Small intestine (tissue), 7 donors: ENCODE data around the gene VPS37B. TPM values are rescaled to one million over a fixed set of nuclear protein-coding genes. Genes with fewer than 3 reads are reported as not detected.
A peak's percentile ranks its signal among the peaks of the same experiment; 100 is the strongest.
"Not testable (repeated sequence)": the region's sequence is repeated elsewhere in the genome, so short reads cannot be mapped to it uniquely, and the experiment has no call there.

Experiments
- DNase-seq, 2 donors: peaks; one replicate each; pipeline versions ENCODE4 v3.0.0 to v3.0.0-alpha.2; 2013
- FAIRE-seq: peaks from 2 replicates; lab custom pipeline; 2012; peaks lifted over from hg19 to GRCh38; lab: Jason Lieb, UNC
- H3K27ac ChIP-seq, 3 donors: one replicate each; pipeline ENCODE4 v1.5.1; 2013; ENCODE audit warnings: low read length in 2 of 3, mild to moderate bottlenecking in 2 of 3, control low read depth in 1 of 3, inconsistent platforms in 1 of 3, low read depth in 1 of 3, moderate library complexity in 1 of 3
- H3K27me3 ChIP-seq, 3 donors: one replicate each; pipeline ENCODE4 v1.6.1; 2013; ENCODE audit warnings: low read length in 3 of 3, inconsistent platforms in 1 of 3; ENCODE audit not compliant: control insufficient read depth in 3 of 3, insufficient read depth in 3 of 3
- H3K36me3 ChIP-seq, 3 donors: one replicate each; pipeline ENCODE4 v1.6.1; 2013; ENCODE audit warnings: low read length in 3 of 3, inconsistent platforms in 1 of 3, low read depth in 1 of 3, mild to moderate bottlenecking in 1 of 3, moderate library complexity in 1 of 3; ENCODE audit not compliant: control insufficient read depth in 3 of 3, insufficient read depth in 2 of 3
- H3K4me1 ChIP-seq, 3 donors: one replicate each; pipeline ENCODE4 v1.6.1; 2013; ENCODE audit warnings: low read length in 2 of 3, inconsistent platforms in 1 of 3, low read depth in 1 of 3, mild to moderate bottlenecking in 1 of 3, moderate library complexity in 1 of 3; ENCODE audit not compliant: control insufficient read depth in 3 of 3, insufficient read depth in 2 of 3
- H3K4me3 ChIP-seq, 3 donors: one replicate each; pipeline ENCODE4 v1.5.1; 2013; ENCODE audit warnings: low read length in 3 of 3, control low read depth in 1 of 3, inconsistent platforms in 1 of 3, low read depth in 1 of 3, mild to moderate bottlenecking in 1 of 3, moderate library complexity in 1 of 3
- H3K9me3 ChIP-seq, 2 donors: one replicate each; pipeline ENCODE4 v1.6.1; 2013; ENCODE audit warnings: low read depth in 1 of 2, low read length in 1 of 2; ENCODE audit not compliant: control insufficient read depth in 2 of 2, insufficient read depth in 1 of 2
- WGBS, 3 donors: extraction: QIAGEN DNeasy Blood & Tissue Kit; methylation state at CpG; one replicate each; pipeline ENCODE4 v1.1.7; 2013; 5-methylcytosine and 5-hydroxymethylcytosine counted together
- polyA plus RNA-seq, 4 donors: library from polyadenylated mRNA; stranded (reverse) in 3 of 4; unstranded in 1 of 4; fragments of 200-250 nt in 3 of 4; fragments of 120-200 nt in 1 of 4; gene quantifications; one replicate each; pipeline versions ENCODE4 v1.2.1 to v1.2.3, GENCODE V29; 2013
- donor health status: healthy with polysubstance abuse.
- donor health status: control.
- donor health status: control.
- donor health status: Bipolar disorder and iron deficiency.
- donor health status: healthy.

The VPS37B gene
- polyA plus RNA-seq, 4 donors = 22.8 to 31.4 (median 25.1) TPM

GRCh38 chr12:122902854-122903692 is 7.1 kb upstream of the VPS37B start:
- H3K27ac ChIP-seq = peak overlapping the region; percentile 24 to 61 (median 60)
- DNase-seq (peak; percentile 71 to 84), FAIRE-seq (no peak)
- no peaks in the 10 kb centered on the region for H3K27me3 ChIP-seq
- no peak overlapping the region for H3K4me3 ChIP-seq
- peaks cover 0 to 8% (median 2%) of the 10 kb centered on the region in 3 donors for H3K4me1 ChIP-seq
- H3K36me3 ChIP-seq = no peaks in the 10 kb centered on the region
- no peaks in the 10 kb centered on the region for H3K9me3 ChIP-seq
- WGBS, 3 donors = 25 to 41% (median 36%) methylated on average over 10 of the region's 10 CpGs

- Histone ChIP-seq H3K27ac (peak overlapping the region in 1 of 3 donors; percentile 44), H3K36me3 (no peaks in the 10 kb centered on the region), H3K9me3 (peaks cover 0 to 2% of the 10 kb centered on the region in 2 donors), H3K4me3 (no peak overlapping the region), H3K27me3 (no peaks in the 10 kb centered on the region), H3K4me1 (peaks cover 0 to 11% (median 2%) of the 10 kb centered on the region in 3 donors)
- WGBS, 3 donors = 85 to 92% (median 90%) methylated on average over 6 of the region's 6 CpGs
- FAIRE-seq (no peak), DNase-seq (no peak)
These were observed 4.0 kb upstream of the VPS37B start for GRCh38 chr12:122899887-122900286.

- H3K4me3 ChIP-seq = no peak overlapping the region
- WGBS, 3 donors = 91 to 95% (median 93%) methylated on average over 7 of the region's 7 CpGs
- H3K36me3 ChIP-seq = peaks cover 0 to 6% (median 0%) of the 10 kb centered on the region in 3 donors
- peaks cover 4 to 33% (median 15%) of the 10 kb centered on the region in 3 donors for H3K4me1 ChIP-seq
- no peaks in the 10 kb centered on the region for H3K27me3 ChIP-seq
- DNase-seq = no peak
- H3K9me3 ChIP-seq = peaks cover 0 to 2% of the 10 kb centered on the region in 2 donors
- FAIRE-seq = no peak
- H3K27ac ChIP-seq = peak overlapping the region in 1 of 3 donors; percentile 97
These were observed 738 bp upstream of the VPS37B start for GRCh38 chr12:122896662-122897061.

GRCh38 chr12:122895320-122895703 is 612 bp downstream of the VPS37B start:
- peaks cover 0 to 2% of the 10 kb centered on the region in 2 donors for H3K9me3 ChIP-seq
- H3K27me3 ChIP-seq = no peaks in the 10 kb centered on the region
- peaks cover 0 to 6% (median 0%) of the 10 kb centered on the region in 3 donors for H3K36me3 ChIP-seq
- peak overlapping the region; percentile 74 to 97 (median 89) for H3K27ac ChIP-seq
- peaks cover 4 to 40% (median 28%) of the 10 kb centered on the region in 3 donors for H3K4me1 ChIP-seq
- peak overlapping the region; percentile 92 to 96 (median 95) for H3K4me3 ChIP-seq
- 5 to 15% (median 8%) methylated on average over 9 of the region's 9 CpGs for WGBS, 3 donors
- DNase-seq = peak in 1 of 2 donors; percentile 63
- FAIRE-seq = no peak

GRCh38 chr12:122894193-122895121 is 1.5 kb downstream of the VPS37B start:
- Histone ChIP-seq H3K36me3 (peaks cover 0 to 9% (median 0%) of the 10 kb centered on the region in 3 donors), H3K27me3 (no peaks in the 10 kb centered on the region), H3K4me3 (peak overlapping the region; percentile 92 to 96 (median 95)), H3K27ac (peak overlapping the region; percentile 74 to 97 (median 89)), H3K4me1 (peaks cover 4 to 43% (median 28%) of the 10 kb centered on the region in 3 donors), H3K9me3 (peaks cover 0 to 2% of the 10 kb centered on the region in 2 donors)
- 17 to 35% (median 31%) methylated on average over 15 of the region's 15 CpGs for WGBS, 3 donors
- DNase-seq (peak; percentile 60 to 89), FAIRE-seq (no peak)

- Histone ChIP-seq H3K27me3 (no peaks in the 10 kb centered on the region), H3K9me3 (peaks cover 0 to 2% of the 10 kb centered on the region in 2 donors), H3K27ac (peak overlapping the region; percentile 52 to 89 (median 77)), H3K36me3 (peaks cover 0 to 9% (median 0%) of the 10 kb centered on the region in 3 donors), H3K4me3 (peak overlapping the region in 2 of 3 donors; percentile 6 to 8), H3K4me1 (peaks cover 9 to 51% (median 35%) of the 10 kb centered on the region in 3 donors)
- WGBS, 3 donors = 14 to 55% (median 37%) methylated on average over 7 of the region's 7 CpGs
- peak; percentile 64 to 75 for DNase-seq
- FAIRE-seq = no peak
These were observed 2.4 kb downstream of the VPS37B start for GRCh38 chr12:122893208-122894153.

GRCh38 chr12:122892724-122893123 is 3.2 kb downstream of the VPS37B start:
- peak overlapping the region in 2 of 3 donors; percentile 64 to 89 for H3K27ac ChIP-seq
- not testable (repeated sequence) for H3K4me3 ChIP-seq, H3K9me3 ChIP-seq, H3K36me3 ChIP-seq, FAIRE-seq, DNase-seq, H3K27me3 ChIP-seq
- WGBS, 3 donors = 87 to 93% (median 91%) methylated on average over 9 of the region's 9 CpGs
- peaks cover 9 to 58% (median 40%) of the 10 kb centered on the region in 3 donors for H3K4me1 ChIP-seq
